Ascending aorta (tissue), 2 donors: ENCODE measurements around the gene EPHB2. TPM values are rescaled to one million over a fixed set of nuclear protein-coding genes. Genes with fewer than 3 reads are reported as not detected.
"Not testable (repeated sequence)": the region's sequence is repeated elsewhere in the genome, so short reads cannot be mapped to it uniquely, and the experiment has no call there.

Experiments used
- DNase-seq, 2 donors: peaks; one replicate each; pipeline ENCODE4 v3.0.0-alpha.2; 2019; ENCODE audit warnings: low spot score in 2 of 2
- H3K27ac ChIP-seq, 2 donors: fragments of 200-600 bp; sonication (generic); one replicate each; pipeline ENCODE4 v1.5.1; 2016 to 2017; ENCODE audit warnings: mild to moderate bottlenecking in 1 of 2
- H3K27me3 ChIP-seq: fragments of 200-600 bp; sonication (generic); one replicate; pipeline ENCODE4 v1.5.1; 2017
- H3K36me3 ChIP-seq, 2 donors: fragments of 200-600 bp; sonication (generic); one replicate each; pipeline ENCODE4 v1.5.1; 2016
- H3K4me1 ChIP-seq, 2 donors: fragments of 200-600 bp; sonication (generic); one replicate each; pipeline ENCODE4 v1.5.1; 2016 to 2017; ENCODE audit warnings: mild to moderate bottlenecking in 1 of 2
- H3K4me3 ChIP-seq, 2 donors: fragments of 200-600 bp; sonication (generic); one replicate each; pipeline ENCODE4 v1.5.1; 2016 to 2017; ENCODE audit warnings: mild to moderate bottlenecking in 1 of 2
- H3K9me3 ChIP-seq, 2 donors: fragments of 200-600 bp; sonication (generic); one replicate each; pipeline ENCODE4 v1.5.1; 2016
- intact Hi-C: fragments of 100-400 bp; cut with DNase I; formaldehyde crosslinking; loops from one replicate; pipeline ENCODE4 v1.15.1; 2023
- total RNA-seq: library from RNA; depleted of rRNA; stranded (reverse); fragments of >200 nt; gene quantifications from one replicate; pipeline ENCODE4 v1.1.0, GENCODE V29; 2016
- TF ChIP-seq, protein P1 (sequence below), 3 experiments: fragments of 200-600 bp in 2 of 3; fragments of 450-650 bp in 1 of 3; sonication (generic) in 2 of 3; IDR thresholded peaks; one replicate each; pipeline ENCODE4 v1.5.1; 2016 to 2019; ENCODE audit warnings: antibody characterized with exemption in 3 of 3, mild to moderate bottlenecking in 1 of 3, moderate library complexity in 1 of 3

The EPHB2 gene
- total RNA-seq, 1 donor from 2014 or later, result 3.2 TPM

GRCh38 chr1:22831729-22832413, 121.2 kb downstream of the EPHB2 start:
- H3K4me1 ChIP-seq, result no peaks in the 10 kb centered on the region
- H3K27ac ChIP-seq, result no peak overlapping the region
- no peaks in the 10 kb centered on the region for H3K36me3 ChIP-seq
- TF ChIP-seq, protein P1, sequence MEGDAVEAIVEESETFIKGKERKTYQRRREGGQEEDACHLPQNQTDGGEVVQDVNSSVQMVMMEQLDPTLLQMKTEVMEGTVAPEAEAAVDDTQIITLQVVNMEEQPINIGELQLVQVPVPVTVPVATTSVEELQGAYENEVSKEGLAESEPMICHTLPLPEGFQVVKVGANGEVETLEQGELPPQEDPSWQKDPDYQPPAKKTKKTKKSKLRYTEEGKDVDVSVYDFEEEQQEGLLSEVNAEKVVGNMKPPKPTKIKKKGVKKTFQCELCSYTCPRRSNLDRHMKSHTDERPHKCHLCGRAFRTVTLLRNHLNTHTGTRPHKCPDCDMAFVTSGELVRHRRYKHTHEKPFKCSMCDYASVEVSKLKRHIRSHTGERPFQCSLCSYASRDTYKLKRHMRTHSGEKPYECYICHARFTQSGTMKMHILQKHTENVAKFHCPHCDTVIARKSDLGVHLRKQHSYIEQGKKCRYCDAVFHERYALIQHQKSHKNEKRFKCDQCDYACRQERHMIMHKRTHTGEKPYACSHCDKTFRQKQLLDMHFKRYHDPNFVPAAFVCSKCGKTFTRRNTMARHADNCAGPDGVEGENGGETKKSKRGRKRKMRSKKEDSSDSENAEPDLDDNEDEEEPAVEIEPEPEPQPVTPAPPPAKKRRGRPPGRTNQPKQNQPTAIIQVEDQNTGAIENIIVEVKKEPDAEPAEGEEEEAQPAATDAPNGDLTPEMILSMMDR (IDR thresholded peaks at IDR 0.05), result no peak
- H3K9me3 ChIP-seq, result no peaks in the 10 kb centered on the region
- no peak for DNase-seq
- H3K27me3 ChIP-seq, result no peaks in the 10 kb centered on the region
- intact Hi-C loops, result no loop called here
- H3K4me3 ChIP-seq, result no peak overlapping the region

DNA sequence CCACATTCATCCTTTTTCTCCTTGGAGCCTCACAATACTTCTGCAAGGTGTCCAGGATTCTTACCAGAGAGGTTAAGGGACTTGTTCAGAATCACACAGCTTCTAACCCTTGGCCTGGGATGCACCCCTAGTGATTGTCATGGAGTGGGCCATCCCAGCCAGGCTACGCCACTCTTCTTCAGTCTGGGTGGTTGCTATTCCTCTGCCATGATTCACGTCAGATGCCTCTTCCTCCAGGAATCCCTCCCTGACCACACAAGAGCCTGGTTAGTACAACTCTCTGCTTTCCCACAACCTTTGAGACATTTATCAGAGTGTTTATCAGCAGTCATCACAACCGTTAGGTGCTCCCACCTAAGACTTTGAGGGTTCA, 121.8 kb downstream of the EPHB2 start:
- Histone ChIP-seq H3K36me3 (no peaks in the 10 kb centered on the region), H3K9me3 (no peaks in the 10 kb centered on the region), H3K4me3 (no peak overlapping the region), H3K27ac (no peak overlapping the region), H3K4me1 (no peaks in the 10 kb centered on the region), H3K27me3 (no peaks in the 10 kb centered on the region)
- TF ChIP-seq, protein P1 (IDR thresholded peaks at IDR 0.05), result no peak
- intact Hi-C loops, result no loop called here
- DNase-seq, result no peak

- Histone ChIP-seq H3K4me3 (no peak overlapping the region), H3K9me3 (no peaks in the 10 kb centered on the region), H3K36me3 (no peaks in the 10 kb centered on the region), H3K27ac (no peak overlapping the region), H3K27me3 (no peaks in the 10 kb centered on the region), H3K4me1 (no peaks in the 10 kb centered on the region)
- DNase-seq, result no peak
- TF ChIP-seq, protein P1 (IDR thresholded peaks at IDR 0.05), result no peak
- intact Hi-C loops, result no loop called here
These were observed 123.1 kb downstream of the EPHB2 start for GRCh38 chr1:22833699-22834098.

DNA sequence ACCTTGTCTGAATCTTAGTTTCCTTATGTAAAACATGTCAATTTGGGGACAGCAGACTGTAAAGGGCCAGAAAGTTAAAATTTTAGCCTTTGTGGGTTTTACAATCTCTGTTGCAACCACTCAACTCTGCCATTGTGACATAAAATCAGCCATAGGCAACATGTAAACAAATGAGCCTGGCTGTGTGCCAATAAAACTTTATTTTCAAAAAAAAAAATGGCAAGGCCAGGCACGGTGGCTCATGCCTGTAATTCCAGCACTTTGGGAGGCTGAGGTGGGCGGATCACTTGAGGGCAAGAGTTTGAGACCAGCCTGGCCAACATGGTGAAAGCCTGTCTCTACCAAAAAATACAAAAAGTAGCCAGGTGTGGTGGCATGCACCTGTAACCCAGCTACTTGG, 123.8 kb downstream of the EPHB2 start:
- H3K4me3 ChIP-seq, H3K9me3 ChIP-seq, H3K4me1 ChIP-seq, DNase-seq, H3K27me3 ChIP-seq, H3K36me3 ChIP-seq, H3K27ac ChIP-seq, intact Hi-C loops: not testable (repeated sequence)

- H3K9me3 ChIP-seq, result no peaks in the 10 kb centered on the region
- H3K27me3 ChIP-seq, result no peaks in the 10 kb centered on the region
- no peaks in the 10 kb centered on the region for H3K4me1 ChIP-seq
- no peak overlapping the region for H3K27ac ChIP-seq
- TF ChIP-seq, protein P1 (IDR thresholded peaks at IDR 0.05), result no peak
- intact Hi-C loops, result no loop called here
- no peak overlapping the region for H3K4me3 ChIP-seq
- DNase-seq, result no peak
- no peaks in the 10 kb centered on the region for H3K36me3 ChIP-seq
These were observed 125.1 kb downstream of the EPHB2 start for GRCh38 chr1:22835636-22836319.

DNA sequence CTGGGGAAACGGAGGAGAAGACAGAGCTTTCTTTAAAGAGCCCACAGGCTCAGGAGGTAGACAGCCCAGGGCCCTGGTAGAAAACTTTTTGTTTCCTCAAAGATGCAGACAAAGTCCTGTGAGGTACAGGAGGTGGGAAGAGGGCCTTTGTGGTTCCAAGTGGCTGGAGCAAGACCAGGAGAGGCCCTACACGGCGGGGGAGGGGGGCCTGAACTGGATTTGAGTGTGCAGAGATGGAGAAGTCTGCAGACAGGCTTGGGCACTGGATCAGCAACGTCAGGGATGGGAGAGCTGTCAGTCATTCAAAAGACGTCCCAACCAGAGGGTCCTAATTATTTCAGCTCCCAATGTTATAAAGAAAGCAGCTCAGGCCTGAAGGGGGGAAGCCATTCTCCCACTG, 126.2 kb downstream of the EPHB2 start:
- no peaks in the 10 kb centered on the region for H3K36me3 ChIP-seq
- no peak for DNase-seq
- H3K27ac ChIP-seq, result no peak overlapping the region
- TF ChIP-seq, protein P1 (IDR thresholded peaks at IDR 0.05), result no peak
- no peaks in the 10 kb centered on the region for H3K27me3 ChIP-seq
- peaks cover 0 to 4% of the 10 kb centered on the region in 2 donors for H3K4me1 ChIP-seq
- H3K9me3 ChIP-seq, result no peaks in the 10 kb centered on the region
- no peak overlapping the region for H3K4me3 ChIP-seq
- intact Hi-C loops, result no loop called here
